ENCODE data around the gene BRIX1.

DNA sequence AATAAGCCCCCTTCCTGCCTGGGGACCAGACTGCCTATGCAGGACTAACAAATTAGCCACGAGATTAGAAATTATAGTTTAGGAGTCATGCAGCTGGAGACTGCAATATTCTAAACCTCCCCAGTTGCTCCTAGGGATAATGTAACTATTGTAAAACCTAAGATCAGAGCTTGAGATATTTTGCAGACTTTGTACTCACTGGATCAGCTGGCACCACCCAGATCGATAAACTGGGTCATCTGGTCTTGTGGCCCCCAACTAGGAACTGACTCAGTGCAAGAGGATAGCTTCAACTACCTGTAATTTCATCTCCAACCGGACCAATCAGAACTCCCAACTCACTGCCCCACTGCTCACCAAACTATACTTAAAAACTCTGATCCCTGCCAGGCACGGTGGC lies 52.0 kb downstream of the BRIX1 start:
- TF ChIP-seq, protein P1, sequence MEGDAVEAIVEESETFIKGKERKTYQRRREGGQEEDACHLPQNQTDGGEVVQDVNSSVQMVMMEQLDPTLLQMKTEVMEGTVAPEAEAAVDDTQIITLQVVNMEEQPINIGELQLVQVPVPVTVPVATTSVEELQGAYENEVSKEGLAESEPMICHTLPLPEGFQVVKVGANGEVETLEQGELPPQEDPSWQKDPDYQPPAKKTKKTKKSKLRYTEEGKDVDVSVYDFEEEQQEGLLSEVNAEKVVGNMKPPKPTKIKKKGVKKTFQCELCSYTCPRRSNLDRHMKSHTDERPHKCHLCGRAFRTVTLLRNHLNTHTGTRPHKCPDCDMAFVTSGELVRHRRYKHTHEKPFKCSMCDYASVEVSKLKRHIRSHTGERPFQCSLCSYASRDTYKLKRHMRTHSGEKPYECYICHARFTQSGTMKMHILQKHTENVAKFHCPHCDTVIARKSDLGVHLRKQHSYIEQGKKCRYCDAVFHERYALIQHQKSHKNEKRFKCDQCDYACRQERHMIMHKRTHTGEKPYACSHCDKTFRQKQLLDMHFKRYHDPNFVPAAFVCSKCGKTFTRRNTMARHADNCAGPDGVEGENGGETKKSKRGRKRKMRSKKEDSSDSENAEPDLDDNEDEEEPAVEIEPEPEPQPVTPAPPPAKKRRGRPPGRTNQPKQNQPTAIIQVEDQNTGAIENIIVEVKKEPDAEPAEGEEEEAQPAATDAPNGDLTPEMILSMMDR (conservative IDR thresholded peaks at IDR 0.05; ENCODE audit: low read depth, low read length), result no peak
- no peak for TF ChIP-seq EZH2 (IDR thresholded peaks at IDR 0.05; ENCODE audit: borderline replicate concordance, low read depth, low read length, poor library complexity, severe bottlenecking)
